Breast epithelium (tissue), 4 donors: Measurements from ENCODE around the gene BEND5. TPM values are rescaled to one million over a fixed set of nuclear protein-coding genes. Genes with fewer than 3 reads are reported as not detected.

Experiments
- DNase-seq, 2 donors: peaks; one replicate each; pipeline ENCODE4 v3.0.0-alpha.2; 2019; ENCODE audit warnings: low spot score in 2 of 2
- H3K27ac ChIP-seq, 2 donors: fragments of 200-600 bp; sonication (generic) in 1 of 2; one replicate each; pipeline ENCODE4 v1.5.1; 2016 to 2019; ENCODE audit warnings: mild to moderate bottlenecking in 1 of 2
- H3K27me3 ChIP-seq, 2 donors: fragments of 200-600 bp; sonication (generic) in 1 of 2; one replicate each; pipeline versions ENCODE4 v1.5.1 to v1.6.0; 2017 to 2019; ENCODE audit warnings: control low read depth in 1 of 2, mild to moderate bottlenecking in 1 of 2
- H3K36me3 ChIP-seq: fragments of 200-600 bp; one replicate; pipeline ENCODE4 v1.5.1; 2019
- H3K4me1 ChIP-seq, 2 donors: fragments of 200-600 bp; sonication (generic); one replicate each; pipeline ENCODE4 v1.5.1; 2016 to 2019; ENCODE audit warnings: control low read depth in 1 of 2
- H3K4me3 ChIP-seq, 3 donors: fragments of 200-600 bp; sonication (generic); 1 replicate in 2 of 3; 2 replicates in 1 of 3; pipeline ENCODE4 v1.5.1; 2016 to 2019; ENCODE audit warnings: mild to moderate bottlenecking in 3 of 3, moderate library complexity in 2 of 3
- H3K9me3 ChIP-seq, 2 donors: fragments of 200-600 bp; sonication (generic) in 1 of 2; one replicate each; pipeline ENCODE4 v1.5.1; 2016 to 2019; ENCODE audit warnings: control low read depth in 1 of 2
- POLR2A ChIP-seq: fragments of 450-650 bp; IDR thresholded peaks from one replicate; pipeline ENCODE4 v1.6.1; 2016; ENCODE audit warnings: antibody characterized with exemption, mild to moderate bottlenecking, moderate library complexity
- POLR2AphosphoS5 ChIP-seq, 3 donors: sonication (generic); formaldehyde crosslinking; IDR thresholded peaks; one replicate each; pipeline ENCODE4 v1.6.1; 2017; ENCODE audit warnings: antibody characterized with exemption in 3 of 3
- intact Hi-C: fragments of 100-400 bp; cut with DNase I; formaldehyde crosslinking; loops from one replicate; pipeline ENCODE4 v1.15.1; 2023; ENCODE audit warnings: low total_unique reads
- total RNA-seq, 3 donors: library from RNA; depleted of rRNA; stranded (reverse); fragments of >200 nt; gene quantifications; one replicate each; pipeline ENCODE4 v1.1.0, GENCODE V29; 2016
- TF ChIP-seq, protein P1 (sequence below), 3 donors: fragments of 450-650 bp; IDR thresholded peaks; one replicate each; pipeline ENCODE4 v1.5.1; 2016 to 2017; ENCODE audit warnings: antibody characterized with exemption in 3 of 3, mild to moderate bottlenecking in 3 of 3, moderate library complexity in 3 of 3

The BEND5 gene, protein sequence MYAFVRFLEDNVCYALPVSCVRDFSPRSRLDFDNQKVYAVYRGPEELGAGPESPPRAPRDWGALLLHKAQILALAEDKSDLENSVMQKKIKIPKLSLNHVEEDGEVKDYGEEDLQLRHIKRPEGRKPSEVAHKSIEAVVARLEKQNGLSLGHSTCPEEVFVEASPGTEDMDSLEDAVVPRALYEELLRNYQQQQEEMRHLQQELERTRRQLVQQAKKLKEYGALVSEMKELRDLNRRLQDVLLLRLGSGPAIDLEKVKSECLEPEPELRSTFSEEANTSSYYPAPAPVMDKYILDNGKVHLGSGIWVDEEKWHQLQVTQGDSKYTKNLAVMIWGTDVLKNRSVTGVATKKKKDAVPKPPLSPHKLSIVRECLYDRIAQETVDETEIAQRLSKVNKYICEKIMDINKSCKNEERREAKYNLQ
- 1 to 10 TPM; 3.2 to 7.3 (median 5.9) TPM for total RNA-seq

DNA sequence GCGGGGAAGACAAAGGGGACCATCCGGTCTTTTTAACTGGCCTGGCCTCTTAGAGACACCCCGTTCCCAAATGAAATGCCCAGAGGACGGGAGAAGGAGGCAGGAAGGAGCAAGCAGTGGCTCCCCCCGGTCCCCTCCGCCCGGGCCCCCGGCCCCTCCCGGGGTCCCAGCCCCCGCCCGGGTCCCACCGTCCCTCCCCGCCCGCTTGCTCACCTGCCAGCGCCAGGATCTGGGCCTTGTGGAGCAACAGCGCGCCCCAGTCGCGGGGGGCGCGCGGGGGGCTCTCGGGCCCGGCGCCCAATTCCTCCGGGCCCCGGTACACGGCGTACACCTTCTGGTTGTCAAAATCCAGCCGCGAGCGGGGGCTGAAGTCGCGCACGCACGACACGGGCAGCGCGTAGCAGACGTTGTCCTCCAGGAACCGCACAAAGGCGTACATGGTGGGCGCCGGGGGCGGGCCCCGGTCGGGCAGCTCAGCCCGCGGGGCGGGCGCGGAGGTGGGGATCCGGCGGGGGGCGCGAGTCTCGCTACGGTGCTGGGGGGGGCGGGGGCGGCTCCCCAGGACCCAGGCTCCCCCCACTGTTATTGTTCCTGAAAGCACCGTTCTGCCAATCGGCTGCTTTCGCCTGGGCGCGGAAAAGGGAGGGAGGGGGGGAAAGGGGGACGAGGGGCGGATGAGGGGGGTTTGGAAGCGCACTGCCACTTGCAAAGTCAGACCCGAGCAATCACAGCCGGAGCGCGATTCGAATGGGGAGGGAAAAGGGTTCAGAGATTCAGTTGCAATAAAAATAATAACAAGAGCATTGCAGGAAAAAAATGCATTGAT is at the start of gene BEND5:
TSS of gene BEND5 (minus strand) at position 499 of the 826 bp plus-strand sequence. CDS start at position 439, 60 bp downstream.
- Histone ChIP-seq H3K4me1 (peaks cover 0 to 7% of the 10 kb centered on the region in 2 donors), H3K36me3 (no peaks in the 10 kb centered on the region), H3K4me3 (peak within 1 kb of the TSS; percentile 85 to 90 (median 89)), H3K27ac (peak within 1 kb of the TSS; percentile 81 to 88), H3K9me3 (no peaks in the 10 kb centered on the region), H3K27me3 (no peaks in the 10 kb centered on the region)
- intact Hi-C loops: no loop called here
- peak; percentile 33 to 54 for DNase-seq
- TF ChIP-seq POLR2AphosphoS5 (IDR thresholded peaks at IDR 0.05): no peak
- TF ChIP-seq POLR2A: no peak
- TF ChIP-seq, protein P1, sequence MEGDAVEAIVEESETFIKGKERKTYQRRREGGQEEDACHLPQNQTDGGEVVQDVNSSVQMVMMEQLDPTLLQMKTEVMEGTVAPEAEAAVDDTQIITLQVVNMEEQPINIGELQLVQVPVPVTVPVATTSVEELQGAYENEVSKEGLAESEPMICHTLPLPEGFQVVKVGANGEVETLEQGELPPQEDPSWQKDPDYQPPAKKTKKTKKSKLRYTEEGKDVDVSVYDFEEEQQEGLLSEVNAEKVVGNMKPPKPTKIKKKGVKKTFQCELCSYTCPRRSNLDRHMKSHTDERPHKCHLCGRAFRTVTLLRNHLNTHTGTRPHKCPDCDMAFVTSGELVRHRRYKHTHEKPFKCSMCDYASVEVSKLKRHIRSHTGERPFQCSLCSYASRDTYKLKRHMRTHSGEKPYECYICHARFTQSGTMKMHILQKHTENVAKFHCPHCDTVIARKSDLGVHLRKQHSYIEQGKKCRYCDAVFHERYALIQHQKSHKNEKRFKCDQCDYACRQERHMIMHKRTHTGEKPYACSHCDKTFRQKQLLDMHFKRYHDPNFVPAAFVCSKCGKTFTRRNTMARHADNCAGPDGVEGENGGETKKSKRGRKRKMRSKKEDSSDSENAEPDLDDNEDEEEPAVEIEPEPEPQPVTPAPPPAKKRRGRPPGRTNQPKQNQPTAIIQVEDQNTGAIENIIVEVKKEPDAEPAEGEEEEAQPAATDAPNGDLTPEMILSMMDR (IDR thresholded peaks at IDR 0.05): no peak

DNA sequence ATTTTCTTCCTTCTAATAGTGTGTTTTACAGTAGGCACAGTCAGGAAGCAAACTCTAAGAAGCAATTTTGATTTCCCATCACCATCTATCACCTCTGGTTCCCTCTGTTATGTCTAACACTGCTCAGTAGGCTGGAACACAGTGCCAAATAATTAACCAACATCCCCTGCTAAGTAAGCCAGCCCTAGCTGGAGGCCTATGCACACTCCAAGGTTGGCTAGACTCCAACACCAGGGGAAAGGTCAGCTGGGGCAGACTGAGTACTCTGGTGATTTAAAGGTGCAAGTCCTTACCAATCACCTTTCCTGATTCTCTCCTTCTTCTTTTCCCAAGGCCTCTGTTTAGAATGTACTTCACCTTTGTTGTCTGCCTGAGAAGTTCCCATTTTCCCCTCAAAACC is 46.5 kb upstream of the BEND5 start:
- Histone ChIP-seq H3K27ac (no peak overlapping the region), H3K36me3 (no peaks in the 10 kb centered on the region), H3K4me1 (no peaks in the 10 kb centered on the region), H3K9me3 (no peaks in the 10 kb centered on the region), H3K27me3 (no peaks in the 10 kb centered on the region), H3K4me3 (no peak overlapping the region)
- TF ChIP-seq POLR2AphosphoS5 (IDR thresholded peaks at IDR 0.05) (no peak), POLR2A (no peak)
- TF ChIP-seq, protein P1 (IDR thresholded peaks at IDR 0.05): no peak
- DNase-seq: no peak
- intact Hi-C loops: no loop called here

DNA sequence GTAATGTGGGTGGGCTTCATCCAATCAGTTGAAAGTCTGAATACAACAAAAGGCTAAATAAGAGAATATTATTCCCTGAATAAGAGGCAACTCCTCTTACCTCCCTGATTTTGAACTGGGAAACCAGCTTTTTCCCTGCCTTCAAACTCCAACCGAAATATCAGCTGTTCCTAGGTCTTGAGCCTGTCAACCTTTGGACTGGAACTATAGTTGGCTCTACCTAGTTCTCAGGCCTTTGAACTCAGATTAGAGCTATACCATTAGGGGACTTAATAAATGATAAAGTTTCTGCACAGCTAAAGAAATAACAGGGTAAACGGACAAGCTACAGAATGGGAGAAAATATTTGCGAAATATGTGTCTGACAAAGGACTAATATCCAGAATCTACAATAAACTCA is 43.8 kb upstream of the BEND5 start:
- no peak overlapping the region for H3K27ac ChIP-seq
- TF ChIP-seq, protein P1 (IDR thresholded peaks at IDR 0.05): no peak
- TF ChIP-seq POLR2A (no peak), POLR2AphosphoS5 (IDR thresholded peaks at IDR 0.05) (no peak)
- H3K4me1 ChIP-seq: no peaks in the 10 kb centered on the region
- H3K4me3 ChIP-seq: no peak overlapping the region
- intact Hi-C loops: no loop called here
- DNase-seq: no peak
- H3K27me3 ChIP-seq: no peaks in the 10 kb centered on the region
- H3K9me3 ChIP-seq: no peaks in the 10 kb centered on the region
- H3K36me3 ChIP-seq: no peaks in the 10 kb centered on the region

DNA sequence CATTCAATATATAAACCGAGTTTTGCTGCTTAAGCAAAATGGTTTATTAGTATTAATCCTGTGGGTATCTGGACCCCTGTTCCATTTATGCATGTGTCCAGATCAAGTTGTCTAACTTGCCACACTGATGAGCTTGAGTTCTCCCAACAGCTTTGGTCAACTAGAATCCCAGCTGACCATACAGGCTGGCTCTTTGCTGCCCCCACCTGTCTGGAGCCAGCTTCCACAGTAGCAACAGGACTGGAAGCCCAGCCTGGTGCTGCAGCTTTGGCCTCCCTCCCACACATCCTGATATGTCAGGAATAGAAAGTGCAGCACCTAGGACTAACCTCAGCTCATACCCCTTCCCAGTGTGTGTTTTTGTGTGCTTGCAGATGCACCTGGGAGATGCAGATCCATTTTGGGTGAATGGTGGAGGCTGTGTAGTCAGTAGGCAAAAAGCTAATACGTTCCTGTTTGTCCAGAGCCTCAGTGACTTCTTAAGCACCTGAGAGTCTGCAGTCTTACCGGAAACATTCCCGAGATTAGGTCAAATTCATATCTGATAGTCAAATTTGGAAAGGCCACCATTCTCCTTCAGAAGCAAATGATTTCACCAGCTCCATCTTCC is 40.9 kb upstream of the BEND5 start:
- Histone ChIP-seq H3K4me3 (no peak overlapping the region), H3K36me3 (no peaks in the 10 kb centered on the region), H3K4me1 (no peaks in the 10 kb centered on the region), H3K9me3 (no peaks in the 10 kb centered on the region), H3K27me3 (no peaks in the 10 kb centered on the region), H3K27ac (no peak overlapping the region)
- TF ChIP-seq, protein P1 (IDR thresholded peaks at IDR 0.05): peak; percentile 31 to 70 (median 58)
- no peak for TF ChIP-seq POLR2AphosphoS5 (IDR thresholded peaks at IDR 0.05)
- peak in 1 of 2 donors; percentile 52 for DNase-seq
- intact Hi-C loops: no loop called here
